Fibroblast of lung (primary cell): ENCODE measurements around the gene CDCA8.

ENCODE experiments used
- CTCF ChIP-seq, 2 donors: IDR thresholded peaks in 1 of 2; conservative IDR thresholded peaks in 1 of 2; 1 replicate in 1 of 2; 2 replicates in 1 of 2; pipeline ENCODE4 v1.5.1; 2011 to 2012; ENCODE audit warnings: low read length in 2 of 2, control low read depth in 1 of 2, inconsistent platforms in 1 of 2, low read depth in 1 of 2, mild to moderate bottlenecking in 1 of 2
- EZH2 ChIP-seq: IDR thresholded peaks from 2 replicates; pipeline ENCODE4 v1.5.1; 2012; ENCODE audit warnings: low read length, control low read depth, mild to moderate bottlenecking; ENCODE audit errors: missing control alignments

GRCh38 chr1:37656881-37657280 lies 35.4 kb upstream of the CDCA8 start:
- TF ChIP-seq CTCF (conservative IDR thresholded peaks at IDR 0.05 in 1 of 2, IDR thresholded peaks at IDR 0.05 in 1 of 2; ENCODE audit: low read depth in 1 of 2, low read length in 2 of 2) (no peak), EZH2 (no peak)
